ENCODE data around the gene LRRFIP2.
"Not testable (repeated sequence)": the region's sequence is repeated elsewhere in the genome, so short reads cannot be mapped to it uniquely, and the experiment has no call there.

Gene LRRFIP2

GRCh38 chr3:37071921-37072320, 102.5 kb downstream of the LRRFIP2 start:
- H3K27ac ChIP-seq, result peak overlapping the region; percentile 71
- TF ChIP-seq CTCF (conservative IDR thresholded peaks at IDR 0.05) (no peak), ZFX (IDR thresholded peaks at IDR 0.05) (no peak)

DNA sequence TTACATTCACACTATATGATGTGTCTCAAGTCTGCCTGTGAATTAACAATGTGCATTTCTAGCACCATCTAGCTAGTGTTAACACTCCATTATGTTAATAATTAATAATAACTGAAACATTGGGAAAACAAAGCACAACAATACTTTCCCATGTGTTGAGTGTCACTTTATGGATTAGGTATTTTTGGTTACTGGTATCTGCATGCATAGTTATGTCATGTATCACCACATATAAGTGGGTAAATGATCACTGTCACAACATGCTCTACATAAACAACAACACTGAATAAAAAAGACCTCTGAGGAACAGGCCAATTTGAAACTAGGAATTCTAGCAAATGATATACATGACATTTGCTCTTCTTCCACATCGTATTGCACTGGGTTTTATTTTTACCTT, 106.4 kb downstream of the LRRFIP2 start:
- TF ChIP-seq CTCF (conservative IDR thresholded peaks at IDR 0.05), result no peak
- no peak for TF ChIP-seq ZFX (IDR thresholded peaks at IDR 0.05)
- H3K27ac ChIP-seq, result no peak overlapping the region

- TF ChIP-seq ZFX (IDR thresholded peaks at IDR 0.05) (no peak), CTCF (conservative IDR thresholded peaks at IDR 0.05) (no peak)
Measured at GRCh38 chr3:37067577-37067976, 106.8 kb downstream of the LRRFIP2 start.

DNA sequence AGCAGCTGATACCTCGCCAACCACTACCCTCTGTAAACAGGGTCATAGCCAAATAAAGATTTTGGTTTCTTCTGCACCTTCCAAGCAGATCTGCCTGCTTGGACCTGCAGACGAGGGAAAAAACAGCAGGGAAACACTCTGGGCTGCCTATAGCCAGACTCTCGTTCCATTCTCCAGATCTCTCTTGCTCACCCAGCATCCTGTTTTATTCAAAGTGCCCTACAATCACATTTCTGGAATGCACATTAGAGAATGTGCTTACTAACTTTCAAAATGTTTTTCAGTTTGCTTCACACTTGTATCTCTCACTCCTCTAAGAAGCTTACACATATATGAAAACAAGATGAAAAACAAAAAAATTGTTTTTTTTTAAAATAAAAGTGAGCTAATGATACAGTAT, 109.6 kb downstream of the LRRFIP2 start:
- H3K27ac ChIP-seq, result no peak overlapping the region
- TF ChIP-seq ZFX (IDR thresholded peaks at IDR 0.05) (no peak), CTCF (conservative IDR thresholded peaks at IDR 0.05) (no peak)

More at GRCh38 chr3:37067577-37067976, 106.8 kb downstream of the LRRFIP2 start:
- no peak overlapping the region for H3K27ac ChIP-seq

- H3K27ac ChIP-seq, result no peak overlapping the region
- TF ChIP-seq ZFX (IDR thresholded peaks at IDR 0.05) (no peak), CTCF (conservative IDR thresholded peaks at IDR 0.05) (no peak)
Measured at GRCh38 chr3:37058117-37058516, 116.3 kb downstream of the LRRFIP2 start.

GRCh38 chr3:37056826-37057225, 117.6 kb downstream of the LRRFIP2 start:
- TF ChIP-seq CTCF (conservative IDR thresholded peaks at IDR 0.05) (no peak), ZFX (IDR thresholded peaks at IDR 0.05) (no peak)
- H3K27ac ChIP-seq, result no peak overlapping the region

GRCh38 chr3:37055077-37055476, 119.3 kb downstream of the LRRFIP2 start:
- H3K27ac ChIP-seq, result not testable (repeated sequence)

DNA sequence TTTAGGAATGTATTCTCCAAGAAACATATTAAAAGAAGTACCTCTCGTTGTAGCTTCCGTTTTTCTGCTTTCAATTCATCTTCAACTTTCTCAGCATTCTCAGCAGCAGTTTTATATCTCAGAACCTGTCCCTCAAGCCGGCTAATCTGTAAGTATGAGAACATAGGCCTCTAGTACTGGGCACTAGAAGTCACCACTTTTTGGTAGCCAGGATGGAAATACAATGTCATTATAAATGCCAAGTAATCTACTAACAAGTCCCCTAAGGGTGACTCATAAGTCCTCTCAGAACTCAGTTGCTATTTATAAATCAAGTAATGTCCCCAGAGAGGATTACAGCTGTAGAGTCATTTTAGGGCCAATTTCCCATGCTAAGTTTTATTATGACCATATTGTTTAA, 120.0 kb downstream of the LRRFIP2 start:
- no peak overlapping the region for H3K27ac ChIP-seq
- no peak for TF ChIP-seq CTCF (conservative IDR thresholded peaks at IDR 0.05)
- TF ChIP-seq ZFX (IDR thresholded peaks at IDR 0.05), result no peak

Measured in C4-2B (cell line).